Stromal cell of bone marrow (primary cell): ENCODE data around the gene ATP7A.
"Not testable (repeated sequence)": the region's sequence is repeated elsewhere in the genome, so short reads cannot be mapped to it uniquely, and the experiment has no call there.

Experiments used
- DNase-seq: peaks from one replicate; pipeline ENCODE4 v3.0.0-alpha.2; 2012; ENCODE audit warnings: low read depth

ATP7A gene

DNA sequence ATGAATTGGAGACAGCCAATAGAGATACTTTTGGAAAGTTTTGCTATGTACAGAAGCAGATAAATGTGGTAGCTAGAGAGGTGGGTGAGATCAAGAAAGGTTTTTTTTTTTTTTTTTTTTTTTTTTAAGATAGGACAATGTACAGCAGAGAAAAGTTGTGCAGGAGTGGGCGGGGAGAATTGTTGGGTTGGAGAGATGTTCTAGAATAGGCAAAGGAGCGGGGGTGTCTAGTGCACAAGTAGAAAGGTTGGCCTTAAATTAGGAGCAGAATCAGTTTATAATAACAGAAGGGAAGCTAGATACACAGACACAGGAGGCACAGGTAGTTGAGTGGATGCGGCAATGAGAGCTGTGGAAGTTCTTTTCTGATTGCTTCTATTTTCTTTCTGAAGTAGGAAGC lies 127.4 kb downstream of the ATP7A start:
- DNase-seq = no peak

- DNase-seq = no peak
These were observed 132.1 kb downstream of the ATP7A start for GRCh38 chrX:78042601-78043000.

- no peak for DNase-seq
These were observed 135.9 kb downstream of the ATP7A start for GRCh38 chrX:78046362-78046761.

- DNase-seq = no peak
These were observed 137.6 kb downstream of the ATP7A start for GRCh38 chrX:78048052-78048451.

GRCh38 chrX:78063687-78064086 lies 153.2 kb downstream of the ATP7A start:
- DNase-seq = no peak

DNA sequence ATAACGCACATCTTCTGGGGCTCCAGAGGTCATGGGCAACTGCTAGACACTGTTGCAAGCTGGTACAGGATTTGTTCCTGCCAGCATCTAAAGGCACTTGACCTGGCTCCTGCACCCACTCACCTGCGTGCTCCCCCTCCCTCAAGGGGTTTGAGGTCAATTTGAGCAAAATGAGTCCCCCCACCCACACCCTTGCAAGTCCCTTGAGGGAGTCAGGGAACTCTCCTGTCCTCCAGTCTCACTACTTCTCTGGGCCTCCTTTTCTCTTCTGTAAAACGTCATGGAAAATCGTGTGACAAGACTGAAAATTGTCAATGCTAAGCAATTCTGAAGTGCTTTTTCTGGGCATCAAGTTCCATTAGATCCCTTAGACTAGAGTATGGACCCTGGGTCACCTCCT lies 153.7 kb downstream of the ATP7A start:
- DNase-seq = no peak

GRCh38 chrX:78064698-78065601 lies 154.5 kb downstream of the ATP7A start:
- DNase-seq = peak; percentile 64

DNA sequence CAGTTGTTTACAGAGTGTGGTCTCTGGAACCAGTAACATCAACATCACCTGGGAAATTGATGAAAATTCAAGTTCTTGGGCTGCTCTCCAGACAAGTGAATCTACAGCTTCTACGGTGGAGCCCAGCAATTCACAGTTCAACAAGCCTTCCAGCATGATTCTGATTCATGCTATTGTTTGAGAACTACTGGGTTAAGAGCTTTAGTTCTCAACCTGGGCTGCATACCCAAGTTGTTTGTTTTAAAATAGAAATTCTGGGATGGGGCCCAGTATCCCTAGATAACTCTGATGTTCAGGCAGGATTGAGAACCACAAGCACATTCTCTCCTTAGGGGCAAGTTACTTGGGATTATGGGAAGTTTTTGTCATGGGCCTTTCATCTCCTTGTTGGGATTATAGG lies 155.6 kb downstream of the ATP7A start:
- no peak for DNase-seq

DNA sequence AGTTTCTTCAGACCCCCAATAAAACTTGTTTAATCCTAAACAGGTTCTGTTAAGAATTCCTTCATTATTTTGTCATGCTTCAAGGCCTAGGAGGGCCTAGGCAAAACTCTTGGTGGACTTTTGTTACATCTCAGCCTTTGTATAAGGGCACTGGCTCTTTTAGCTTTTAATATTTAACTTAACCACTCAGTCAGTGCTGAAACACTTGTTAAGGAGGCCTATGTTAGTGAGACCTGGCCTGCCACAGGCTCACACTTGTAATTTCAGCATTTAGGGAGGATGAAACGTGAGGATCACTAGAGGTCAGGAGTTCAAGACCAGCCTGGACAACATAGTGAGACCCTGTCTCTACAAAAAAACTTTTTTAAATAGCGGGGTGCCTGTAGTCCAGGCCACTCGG lies 160.8 kb downstream of the ATP7A start:
- no peak for DNase-seq

DNA sequence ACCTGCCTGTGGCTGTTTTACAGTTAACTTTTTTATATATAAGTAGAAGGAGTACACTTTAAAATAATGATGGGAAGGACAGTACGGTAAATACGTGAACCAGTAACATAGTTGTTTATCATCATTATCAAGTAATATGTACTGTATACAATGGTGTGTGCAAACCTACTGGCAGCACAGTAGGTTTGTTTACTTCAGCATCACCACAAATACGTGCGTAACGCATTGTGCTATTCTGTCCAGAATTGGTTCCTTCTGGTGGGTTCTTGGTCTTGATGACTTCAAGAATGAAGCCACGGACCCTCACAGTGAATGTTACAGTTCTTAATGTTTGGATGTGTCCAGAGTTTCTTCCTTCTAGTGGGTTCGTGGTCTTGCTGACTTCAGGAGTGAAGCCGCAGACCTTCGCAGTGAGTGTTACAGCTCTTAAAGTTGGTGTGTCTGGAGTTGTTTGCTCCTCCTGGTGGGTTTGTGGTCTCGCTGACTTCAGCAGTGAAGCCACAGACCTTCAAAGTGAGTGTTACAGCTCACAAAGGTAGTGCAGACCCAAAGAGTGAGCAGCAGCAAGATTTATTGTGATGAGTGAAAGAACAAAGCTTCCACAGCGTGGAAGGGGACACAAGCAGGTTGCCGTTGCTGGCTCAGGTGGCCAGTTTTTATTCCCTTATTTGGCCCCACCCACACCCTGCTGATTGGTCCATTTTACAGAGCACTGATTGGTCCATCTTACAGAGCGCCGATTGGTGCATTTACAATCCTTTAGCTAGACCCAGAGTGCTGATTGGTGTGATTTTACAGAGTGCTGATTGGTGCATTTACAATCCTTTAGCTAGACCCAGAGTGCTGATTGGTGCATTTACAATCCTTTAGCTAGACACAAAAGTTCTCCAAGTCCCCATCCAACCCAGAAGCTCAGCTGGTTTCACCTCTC lies 162.9 kb downstream of the ATP7A start:
- not testable (repeated sequence) for DNase-seq

DNA sequence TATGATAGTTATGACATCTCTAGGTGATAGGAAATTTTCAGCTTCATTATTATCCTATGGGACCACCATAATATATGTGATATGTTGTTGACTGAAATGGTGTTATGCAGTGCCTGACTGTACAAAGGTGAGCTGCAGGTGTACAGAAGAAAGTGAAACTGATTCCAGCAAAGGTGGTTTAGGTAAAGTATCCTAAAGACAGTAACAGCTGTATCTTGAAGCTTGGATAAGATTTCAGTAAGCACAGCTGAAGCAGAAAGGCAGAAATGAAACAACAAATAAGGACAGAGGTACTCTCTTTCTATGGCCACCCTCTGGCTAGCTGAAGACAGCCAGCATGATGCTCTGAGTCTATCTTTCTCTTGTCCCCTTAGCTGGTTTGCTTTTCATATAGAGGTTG lies 163.6 kb downstream of the ATP7A start:
- no peak for DNase-seq

GRCh38 chrX:78075787-78076389 lies 165.4 kb downstream of the ATP7A start:
- no peak for DNase-seq

DNA sequence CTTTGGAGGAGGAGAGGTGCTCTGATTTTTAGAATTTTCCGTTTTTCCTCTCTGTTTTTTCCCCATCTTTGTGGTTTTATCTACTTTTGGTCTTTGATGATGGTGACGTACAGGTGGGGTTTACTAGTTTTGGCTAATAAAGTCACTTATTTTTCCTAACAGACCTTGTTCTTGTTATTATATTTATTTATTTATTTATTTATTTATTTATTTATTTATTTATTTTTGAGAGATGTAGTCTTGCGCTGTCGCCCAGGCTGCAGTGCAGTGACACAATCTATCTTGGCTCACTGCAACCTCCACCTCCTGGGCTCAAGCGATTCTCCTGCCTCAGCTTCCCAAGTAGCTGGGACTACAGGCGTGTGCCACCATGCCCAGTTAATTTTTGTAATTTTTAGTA lies 170.9 kb downstream of the ATP7A start:
- not testable (repeated sequence) for DNase-seq

GRCh38 chrX:78092296-78092695 lies 181.8 kb downstream of the ATP7A start:
- peak; percentile 27 for DNase-seq

DNA sequence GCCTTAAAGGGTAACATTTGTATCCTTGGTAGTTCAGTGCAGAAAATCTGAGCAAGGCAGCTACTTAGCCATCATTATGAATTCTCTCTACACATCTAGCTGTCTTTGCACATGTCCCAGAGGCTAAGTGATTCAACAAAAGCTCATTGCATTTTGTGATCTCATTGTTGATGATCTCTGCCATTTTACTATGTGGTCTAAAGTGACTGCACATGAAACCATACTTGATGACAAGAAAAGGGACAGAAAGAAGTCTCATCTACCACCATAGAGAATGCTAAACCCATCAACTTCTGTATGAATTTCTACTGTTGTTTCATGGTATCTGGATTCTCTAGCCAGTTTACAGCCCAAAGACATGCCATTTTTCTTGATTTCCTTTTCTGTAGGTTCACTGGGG lies 187.6 kb downstream of the ATP7A start:
- no peak for DNase-seq
